Esophagus muscularis mucosa (tissue), 4 donors: Measurements from ENCODE around the gene CSRNP3. TPM values are rescaled to one million over a fixed set of nuclear protein-coding genes. Genes with fewer than 3 reads are reported as not detected.

Experiments
- DNase-seq: peaks from one replicate; pipeline ENCODE4 v3.0.0-alpha.2; 2017; ENCODE audit errors: extremely low spot score
- H3K27ac ChIP-seq, 4 donors: fragments of 200-600 bp; sonication (generic); replicated peaks in 1 of 4; 1 replicate in 3 of 4; 2 replicates in 1 of 4; pipeline ENCODE4 v1.5.1; 2016 to 2019; ENCODE audit warnings: mild to moderate bottlenecking in 1 of 4
- H3K27me3 ChIP-seq, 4 donors: fragments of 200-600 bp; sonication (generic); one replicate each; pipeline versions ENCODE4 v1.5.1 to v1.6.0; 2016 to 2019
- H3K36me3 ChIP-seq, 4 donors: fragments of 200-600 bp; sonication (generic); one replicate each; pipeline ENCODE4 v1.5.1; 2016 to 2019
- H3K4me1 ChIP-seq, 4 donors: fragments of 200-600 bp; sonication (generic); one replicate each; pipeline ENCODE4 v1.5.1; 2016 to 2019
- H3K4me3 ChIP-seq, 4 donors: fragments of 200-600 bp; sonication (generic); 1 replicate in 2 of 4; 2 replicates in 2 of 4; pipeline ENCODE4 v1.5.1; 2016 to 2019; ENCODE audit warnings: mild to moderate bottlenecking in 4 of 4, moderate library complexity in 1 of 4
- H3K9me3 ChIP-seq, 4 donors: fragments of 200-600 bp; sonication (generic); 1 replicate in 3 of 4; 2 replicates in 1 of 4; pipeline ENCODE4 v1.5.1; 2016 to 2019
- CTCF ChIP-seq, 3 experiments: fragments of 200-600 bp in 2 of 3; fragments of 450-650 bp in 1 of 3; sonication (generic) in 2 of 3; IDR thresholded peaks; one replicate each; pipeline ENCODE4 v1.5.1; 2017 to 2019; ENCODE audit warnings: antibody characterized with exemption in 3 of 3, mild to moderate bottlenecking in 2 of 3, moderate library complexity in 1 of 3
- EP300 ChIP-seq: sonication (generic); formaldehyde crosslinking; IDR thresholded peaks from one replicate; pipeline ENCODE4 v1.6.1; 2017; ENCODE audit warnings: antibody characterized with exemption
- POLR2A ChIP-seq: fragments of 450-650 bp; IDR thresholded peaks from one replicate; pipeline ENCODE4 v1.6.1; 2017; ENCODE audit warnings: antibody characterized with exemption, moderate library complexity, mild to moderate bottlenecking, low read depth
- POLR2AphosphoS5 ChIP-seq, 2 donors: sonication (generic); formaldehyde crosslinking; IDR thresholded peaks; one replicate each; pipeline ENCODE4 v1.6.1; 2017; ENCODE audit warnings: antibody characterized with exemption in 2 of 2
- WGBS: methylation state at CpG from one replicate; pipeline ENCODE4 v1.1.5; 2018; 5-methylcytosine and 5-hydroxymethylcytosine counted together
- intact Hi-C: fragments of 100-400 bp; cut with DNase I; formaldehyde crosslinking; loops from one replicate; pipeline ENCODE4 v1.15.1; 2023
- total RNA-seq, 4 donors: library from RNA; depleted of rRNA; stranded (reverse); fragments of >200 nt; gene quantifications; one replicate each; pipeline versions ENCODE4 v1.1.0 to v1.2.1, GENCODE V29; 2016

CSRNP3 gene
- total RNA-seq, 4 donors from 2014 or later: 1.8 to 4.4 (median 2.4) TPM

- Histone ChIP-seq H3K4me1 (peaks cover 0 to 5% (median 3%) of the 10 kb centered on the region in 4 donors), H3K27me3 (no peaks in the 10 kb centered on the region), H3K9me3 (no peaks in the 10 kb centered on the region), H3K4me3 (no peak overlapping the region), H3K36me3 (no peaks in the 10 kb centered on the region), H3K27ac (no peak overlapping the region)
- no peak for TF ChIP-seq POLR2AphosphoS5 (IDR thresholded peaks at IDR 0.05)
- TF ChIP-seq EP300: no peak
- TF ChIP-seq CTCF (IDR thresholded peaks at IDR 0.05): no peak
- no peak for TF ChIP-seq POLR2A
- intact Hi-C loops: no loop called here
- WGBS: 100% methylated on average over 1 of the region's 1 CpG
- no peak for DNase-seq
Measured at GRCh38 chr2:165435611-165436010, 33.9 kb upstream of the CSRNP3 start.

- WGBS: 89% methylated on average over 3 of the region's 3 CpGs
- no peaks in the 10 kb centered on the region for H3K27me3 ChIP-seq
- no peaks in the 10 kb centered on the region for H3K9me3 ChIP-seq
- TF ChIP-seq CTCF (IDR thresholded peaks at IDR 0.05): no peak
- TF ChIP-seq POLR2AphosphoS5 (IDR thresholded peaks at IDR 0.05): no peak
- no peak for TF ChIP-seq EP300
- TF ChIP-seq POLR2A: no peak
- H3K4me1 ChIP-seq: peaks cover 0 to 6% (median 3%) of the 10 kb centered on the region in 4 donors
- H3K4me3 ChIP-seq: no peak overlapping the region
- no peaks in the 10 kb centered on the region for H3K36me3 ChIP-seq
- no peak overlapping the region for H3K27ac ChIP-seq
- intact Hi-C loops: no loop called here
- no peak for DNase-seq
Measured at GRCh38 chr2:165436559-165436958, 32.9 kb upstream of the CSRNP3 start.

GRCh38 chr2:165440367-165440766, 29.1 kb upstream of the CSRNP3 start:
- WGBS: 5% methylated on average over 1 of the region's 1 CpG
- DNase-seq: no peak
- H3K4me3 ChIP-seq: no peak overlapping the region
- no peaks in the 10 kb centered on the region for H3K9me3 ChIP-seq
- H3K36me3 ChIP-seq: no peaks in the 10 kb centered on the region
- no peak overlapping the region for H3K27ac ChIP-seq
- TF ChIP-seq POLR2AphosphoS5 (IDR thresholded peaks at IDR 0.05) (no peak), CTCF (IDR thresholded peaks at IDR 0.05) (no peak), EP300 (no peak), POLR2A (no peak)
- peaks cover 0 to 14% (median 8%) of the 10 kb centered on the region in 4 donors for H3K4me1 ChIP-seq
- no peaks in the 10 kb centered on the region for H3K27me3 ChIP-seq
- intact Hi-C loops: no loop called here

GRCh38 chr2:165443511-165443910, 26.0 kb upstream of the CSRNP3 start:
- no peak for DNase-seq
- peaks cover 0 to 14% (median 8%) of the 10 kb centered on the region in 4 donors for H3K4me1 ChIP-seq
- no peaks in the 10 kb centered on the region for H3K9me3 ChIP-seq
- intact Hi-C loops: no loop called here
- TF ChIP-seq POLR2A (no peak), EP300 (no peak), CTCF (IDR thresholded peaks at IDR 0.05) (no peak), POLR2AphosphoS5 (IDR thresholded peaks at IDR 0.05) (no peak)
- no peak overlapping the region for H3K4me3 ChIP-seq
- H3K27ac ChIP-seq: no peak overlapping the region
- no peaks in the 10 kb centered on the region for H3K36me3 ChIP-seq
- 83% methylated on average over 1 of the region's 1 CpG for WGBS
- H3K27me3 ChIP-seq: no peaks in the 10 kb centered on the region

- H3K9me3 ChIP-seq: no peaks in the 10 kb centered on the region
- TF ChIP-seq CTCF (IDR thresholded peaks at IDR 0.05) (no peak), POLR2A (no peak), EP300 (no peak), POLR2AphosphoS5 (IDR thresholded peaks at IDR 0.05) (no peak)
- peaks cover 0 to 5% (median 1%) of the 10 kb centered on the region in 4 donors for H3K4me1 ChIP-seq
- no peak for DNase-seq
- H3K27ac ChIP-seq: no peak overlapping the region
- WGBS: 77% methylated on average over 3 of the region's 3 CpGs
- no peak overlapping the region for H3K4me3 ChIP-seq
- H3K36me3 ChIP-seq: no peaks in the 10 kb centered on the region
- intact Hi-C loops: no loop called here
- no peaks in the 10 kb centered on the region for H3K27me3 ChIP-seq
Measured at GRCh38 chr2:165448406-165448805, 21.1 kb upstream of the CSRNP3 start.
